NCI-H146 treated with DMSO at 0.1 percent for 48 hours (cell line): ENCODE measurements around the gene SYNCRIP.
A peak's percentile ranks its signal among the peaks of the same experiment; 100 is the strongest.
"Not testable (repeated sequence)": the region's sequence is repeated elsewhere in the genome, so short reads cannot be mapped to it uniquely, and the experiment has no call there.

ENCODE experiments used
- DNase-seq: peaks from one replicate; lab custom pipeline; 2025; ENCODE audit not compliant: unreplicated experiment; lab: John Stamatoyannopoulos, UW

The SYNCRIP gene

GRCh38 chr6:85594197-85594930 lies 48.3 kb downstream of the SYNCRIP start:
- DNase-seq = peak; percentile 44

- DNase-seq = peak; percentile 79
Observed at GRCh38 chr6:85593438-85594196, 49.1 kb downstream of the SYNCRIP start, which contains the start of gene SNX14. SNX14 (minus strand) TSS chr6:85593858; CDS start chr6:85593718, 140 bp downstream.

DNA sequence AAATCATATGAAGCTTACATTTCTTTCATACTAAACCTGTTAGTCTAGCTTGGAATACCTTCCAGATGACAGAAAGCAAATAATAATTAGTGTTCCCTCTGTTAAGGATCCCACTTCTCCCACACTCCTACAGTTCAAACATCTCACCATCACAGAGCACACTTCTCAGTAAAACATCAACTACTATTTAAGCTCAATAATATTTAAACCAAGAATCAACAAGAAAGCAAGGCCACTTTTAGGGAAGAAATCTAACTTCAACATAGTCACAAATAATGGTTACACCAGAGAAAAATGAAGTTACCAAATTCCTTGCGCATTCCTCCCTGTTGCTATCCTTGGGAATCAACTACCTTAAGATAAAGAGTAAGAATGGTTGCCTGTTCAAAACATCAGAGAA lies 50.7 kb downstream of the SYNCRIP start:
- DNase-seq = no peak

DNA sequence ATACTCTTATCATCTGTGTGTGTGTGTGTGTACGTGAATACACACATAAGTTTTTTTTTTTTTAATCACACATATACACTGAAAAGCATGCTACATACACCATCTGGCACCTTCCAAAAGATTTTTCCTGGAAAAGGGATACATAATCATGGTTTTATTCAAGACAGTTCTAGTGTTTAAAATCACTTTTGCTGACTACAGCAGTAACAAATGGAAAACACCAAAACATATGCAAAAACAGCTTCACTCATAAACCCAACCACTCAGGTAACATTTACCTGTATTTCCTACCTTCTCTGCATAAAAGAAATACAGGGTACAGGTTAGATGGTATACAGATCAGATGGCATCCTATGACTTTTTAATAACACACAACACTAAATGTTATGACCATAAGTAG lies 51.5 kb downstream of the SYNCRIP start:
- no peak for DNase-seq

DNA sequence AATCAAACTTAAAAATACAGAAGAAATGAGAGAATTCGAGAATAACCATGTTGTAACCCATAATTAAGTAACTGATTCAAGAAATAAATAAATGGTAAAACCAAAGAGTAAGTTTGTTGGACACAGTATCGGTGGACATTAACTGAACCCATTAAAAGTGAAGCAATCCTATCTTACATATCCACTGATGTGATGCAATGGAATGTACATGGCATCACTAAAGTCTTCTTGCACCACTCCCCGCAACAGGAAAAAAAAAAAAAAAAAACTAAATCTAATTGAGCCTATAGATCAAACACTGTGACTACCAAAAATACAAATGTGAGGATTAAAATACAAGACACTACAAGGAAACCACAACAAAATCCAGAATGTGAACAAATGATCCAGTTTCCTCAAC lies 56.9 kb downstream of the SYNCRIP start:
- DNase-seq = no peak

DNA sequence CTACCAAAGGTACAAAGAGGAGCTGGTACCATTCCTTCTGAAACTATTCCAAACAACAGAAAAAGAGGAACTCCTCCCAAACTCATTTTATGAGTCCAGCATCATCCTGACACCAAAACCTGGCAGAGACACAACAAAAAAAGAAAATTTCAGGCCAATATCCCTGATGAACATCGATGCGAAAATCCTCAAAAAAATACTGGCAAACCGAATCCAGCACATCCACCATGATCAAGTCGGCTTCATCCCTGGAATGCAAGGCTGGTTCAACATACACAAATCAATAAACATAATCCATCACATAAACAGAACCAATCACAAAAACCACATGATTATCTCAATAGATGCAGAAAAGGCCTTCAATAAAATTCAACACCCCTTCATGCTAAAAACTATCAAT lies 59.9 kb downstream of the SYNCRIP start:
- not testable (repeated sequence) for DNase-seq

- DNase-seq = no peak
Observed at GRCh38 chr6:85581572-85581971, 61.1 kb downstream of the SYNCRIP start.

GRCh38 chr6:85580878-85581267 lies 61.8 kb downstream of the SYNCRIP start:
- no peak for DNase-seq

- DNase-seq = no peak
Observed at GRCh38 chr6:85580118-85580877, 62.4 kb downstream of the SYNCRIP start.

- DNase-seq = no peak
Observed at GRCh38 chr6:85579581-85579980, 63.1 kb downstream of the SYNCRIP start.

DNA sequence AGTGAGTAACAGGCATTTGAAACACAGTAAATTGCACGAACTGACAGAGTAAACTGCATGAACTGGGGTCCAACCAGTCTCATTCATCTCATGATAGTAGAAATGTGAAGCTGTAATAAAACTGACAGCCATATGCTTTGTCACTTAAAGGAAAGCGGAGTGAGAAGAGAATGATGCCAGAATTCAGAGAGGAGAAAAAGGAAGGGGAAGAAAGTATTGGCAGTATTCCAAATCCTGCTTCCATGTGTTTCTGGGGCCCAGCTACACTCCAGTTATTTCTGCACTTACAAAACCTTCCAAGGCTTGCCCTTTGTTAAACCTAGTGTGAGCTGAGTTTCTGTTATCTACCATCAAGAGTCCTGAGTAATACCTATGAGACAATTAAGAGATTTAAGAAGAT lies 66.2 kb downstream of the SYNCRIP start:
- DNase-seq = no peak

GRCh38 chr6:85574932-85575598 lies 67.6 kb downstream of the SYNCRIP start:
- DNase-seq = no peak

DNA sequence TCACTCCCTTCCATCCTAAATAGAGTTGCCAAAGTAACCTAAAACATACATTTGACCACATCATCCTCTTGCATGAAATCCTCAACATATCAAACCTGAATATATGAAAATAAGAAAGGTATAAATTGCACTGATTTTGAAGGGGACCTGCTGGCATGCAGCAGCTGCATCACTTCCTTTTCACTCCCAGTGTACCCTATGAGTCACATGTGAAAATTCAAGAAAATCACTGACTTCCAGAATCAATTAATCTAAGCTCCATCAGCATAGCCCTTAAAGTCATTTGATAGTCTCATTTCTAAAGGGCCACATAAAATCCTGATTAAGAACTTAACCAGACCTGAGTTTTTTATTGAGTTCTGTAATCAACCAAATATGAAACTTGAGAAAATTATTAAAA lies 73.4 kb downstream of the SYNCRIP start:
- DNase-seq = no peak

GRCh38 chr6:85568411-85568810 lies 74.3 kb downstream of the SYNCRIP start:
- no peak for DNase-seq

DNA sequence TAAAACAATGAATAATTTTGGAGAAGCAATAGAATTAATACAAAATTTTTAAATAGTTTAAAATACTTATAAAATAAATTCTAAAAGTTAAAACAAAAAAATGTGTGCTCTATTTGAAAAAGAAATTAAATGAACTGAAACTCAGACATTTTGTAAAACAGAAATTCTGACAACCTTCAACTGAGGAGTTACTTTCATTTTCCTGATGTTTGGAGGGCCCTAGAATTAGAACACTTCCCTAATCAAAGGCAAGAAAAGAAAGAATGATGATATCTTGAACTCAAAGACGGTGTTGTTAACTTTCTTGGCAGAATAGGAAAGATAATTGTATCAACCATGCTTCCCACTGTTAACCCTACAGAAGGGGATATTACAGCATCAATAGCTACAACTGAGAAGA lies 77.0 kb downstream of the SYNCRIP start:
- DNase-seq = no peak

DNA sequence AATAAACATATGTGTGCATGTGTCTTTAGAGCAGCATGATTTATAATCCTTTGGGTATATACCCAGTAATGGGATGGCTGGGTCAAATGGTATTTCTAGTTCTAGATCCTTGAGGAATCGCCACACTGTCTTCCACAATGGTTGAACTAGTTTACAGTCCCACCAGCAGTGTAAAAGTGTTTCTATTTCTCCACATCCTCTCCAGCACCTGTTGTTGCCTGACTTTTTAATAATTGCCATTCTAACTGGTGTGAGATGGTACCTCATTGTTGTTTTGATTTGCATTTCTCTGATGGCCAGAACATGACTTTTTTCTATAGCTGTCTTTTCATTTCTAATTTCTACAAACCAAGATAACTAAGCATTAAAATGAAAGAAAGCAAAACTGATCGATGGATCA lies 78.5 kb downstream of the SYNCRIP start:
- not testable (repeated sequence) for DNase-seq
